ENCODE measurements around the gene AGBL5. TPM values are rescaled to one million over a fixed set of nuclear protein-coding genes. Genes with fewer than 3 reads are reported as not detected.

AGBL5 gene
- total and polyA plus RNA-seq, 9 of the 15 experiments (the other 6 are each of a cell fraction or from before 2014, with no cell fraction given), result 3.3 to 52.7 (median 26.2) TPM

DNA sequence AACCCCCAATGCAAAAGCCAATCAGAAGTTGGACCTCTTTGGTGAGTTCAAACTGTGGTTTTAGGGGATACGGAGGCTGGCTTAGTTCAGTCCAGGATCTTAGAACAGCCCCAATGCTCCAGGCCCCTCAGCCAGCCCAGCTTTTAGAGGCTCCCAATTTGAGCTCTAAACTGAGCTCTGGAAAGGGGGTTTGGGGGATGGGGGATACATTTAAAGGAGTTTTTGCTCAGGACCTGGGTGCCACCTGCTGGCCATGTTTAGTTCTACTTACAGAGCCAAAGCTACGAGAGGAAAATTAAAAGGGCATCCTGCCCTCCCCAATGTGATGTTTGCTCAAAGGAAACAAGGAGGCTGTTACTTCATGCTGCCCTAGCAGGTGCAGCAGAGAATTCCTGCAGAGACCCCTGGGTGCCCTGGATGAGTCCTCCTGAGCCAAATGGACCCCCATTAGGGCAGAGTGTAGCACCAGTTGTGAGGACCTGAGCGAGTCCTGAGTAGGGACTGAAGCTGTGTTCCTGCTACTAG, 34.6 kb upstream of the AGBL5 start (continued):
- TF ChIP-seq, protein P1, sequence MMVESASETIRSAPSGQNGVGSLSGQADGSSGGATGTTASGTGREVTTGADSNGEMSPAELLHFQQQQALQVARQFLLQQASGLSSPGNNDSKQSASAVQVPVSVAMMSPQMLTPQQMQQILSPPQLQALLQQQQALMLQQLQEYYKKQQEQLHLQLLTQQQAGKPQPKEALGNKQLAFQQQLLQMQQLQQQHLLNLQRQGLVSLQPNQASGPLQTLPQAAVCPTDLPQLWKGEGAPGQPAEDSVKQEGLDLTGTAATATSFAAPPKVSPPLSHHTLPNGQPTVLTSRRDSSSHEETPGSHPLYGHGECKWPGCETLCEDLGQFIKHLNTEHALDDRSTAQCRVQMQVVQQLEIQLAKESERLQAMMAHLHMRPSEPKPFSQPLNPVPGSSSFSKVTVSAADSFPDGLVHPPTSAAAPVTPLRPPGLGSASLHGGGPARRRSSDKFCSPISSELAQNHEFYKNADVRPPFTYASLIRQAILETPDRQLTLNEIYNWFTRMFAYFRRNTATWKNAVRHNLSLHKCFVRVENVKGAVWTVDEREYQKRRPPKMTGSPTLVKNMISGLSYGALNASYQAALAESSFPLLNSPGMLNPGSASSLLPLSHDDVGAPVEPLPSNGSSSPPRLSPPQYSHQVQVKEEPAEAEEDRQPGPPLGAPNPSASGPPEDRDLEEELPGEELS (CRISPR knock-in tag; IDR thresholded peaks at IDR 0.05; ENCODE audit: borderline replicate concordance), result no peak
- TF ChIP-seq SREBF1 (IDR thresholded peaks at IDR 0.05; ENCODE audit: borderline replicate concordance, low read depth, low read length) (no peak), RAD21 (CRISPR knock-in tag; conservative IDR thresholded peaks at IDR 0.05 in 1 of 2, IDR thresholded peaks at IDR 0.05 in 1 of 2) (peak; percentile 93 to 94), LCOR (CRISPR knock-in tag; IDR thresholded peaks at IDR 0.05) (no peak; the same call in 1 of the 2 replicates), MECOM (CRISPR knock-in tag; IDR thresholded peaks at IDR 0.05) (peak; percentile 76), FOSL1 (tag; conservative IDR thresholded peaks at IDR 0.05) (no peak), MEIS2 (IDR thresholded peaks at IDR 0.05; ENCODE audit: partially characterized antibody) (no peak), GATAD2B (IDR thresholded peaks at IDR 0.05; ENCODE audit: borderline replicate concordance) (0 out of 2 replicates have a peak, but pooled peaks have one; percentile 32), SAFB (IDR thresholded peaks at IDR 0.05; ENCODE audit: borderline replicate concordance, low read depth, low read length) (no peak), ATF7 (IDR thresholded peaks at IDR 0.05) (0 out of 2 replicates have a peak, but pooled peaks have one; percentile 16), SIN3A (IDR thresholded peaks at IDR 0.05; ENCODE audit: borderline replicate concordance in 2 of 2, control insufficient read depth in 1 of 2, low read depth in 2 of 2, low read length in 2 of 2) (no peak), ZNF644 (tag; IDR thresholded peaks at IDR 0.05; ENCODE audit: low read depth) (no peak; the same call in 1 of the 2 replicates), RFX5 (IDR thresholded peaks at IDR 0.05; ENCODE audit: low read depth, low read length) (no peak), TAL1 (IDR thresholded peaks at IDR 0.05) (no peak), RBM22 (IDR thresholded peaks at IDR 0.05; ENCODE audit: low read depth, low read length, poor library complexity, severe bottlenecking) (no peak), HMG20A (CRISPR knock-in tag; conservative IDR thresholded peaks at IDR 0.05) (no peak), TAF7 (tag; IDR thresholded peaks at IDR 0.05) (no peak), HNRNPL (IDR thresholded peaks at IDR 0.05; ENCODE audit: low read depth, low read length) (no peak)
- TF ChIP-seq, protein P2, sequence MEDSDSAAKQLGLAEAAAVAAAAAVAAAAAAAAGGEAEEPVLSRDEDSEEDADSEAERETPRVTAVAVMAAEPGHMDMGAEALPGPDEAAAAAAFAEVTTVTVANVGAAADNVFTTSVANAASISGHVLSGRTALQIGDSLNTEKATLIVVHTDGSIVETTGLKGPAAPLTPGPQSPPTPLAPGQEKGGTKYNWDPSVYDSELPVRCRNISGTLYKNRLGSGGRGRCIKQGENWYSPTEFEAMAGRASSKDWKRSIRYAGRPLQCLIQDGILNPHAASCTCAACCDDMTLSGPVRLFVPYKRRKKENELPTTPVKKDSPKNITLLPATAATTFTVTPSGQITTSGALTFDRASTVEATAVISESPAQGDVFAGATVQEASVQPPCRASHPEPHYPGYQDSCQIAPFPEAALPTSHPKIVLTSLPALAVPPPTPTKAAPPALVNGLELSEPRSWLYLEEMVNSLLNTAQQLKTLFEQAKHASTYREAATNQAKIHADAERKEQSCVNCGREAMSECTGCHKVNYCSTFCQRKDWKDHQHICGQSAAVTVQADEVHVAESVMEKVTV (CRISPR knock-in tag; IDR thresholded peaks at IDR 0.05), result peak; percentile 89
- TF ChIP-seq, protein P3, sequence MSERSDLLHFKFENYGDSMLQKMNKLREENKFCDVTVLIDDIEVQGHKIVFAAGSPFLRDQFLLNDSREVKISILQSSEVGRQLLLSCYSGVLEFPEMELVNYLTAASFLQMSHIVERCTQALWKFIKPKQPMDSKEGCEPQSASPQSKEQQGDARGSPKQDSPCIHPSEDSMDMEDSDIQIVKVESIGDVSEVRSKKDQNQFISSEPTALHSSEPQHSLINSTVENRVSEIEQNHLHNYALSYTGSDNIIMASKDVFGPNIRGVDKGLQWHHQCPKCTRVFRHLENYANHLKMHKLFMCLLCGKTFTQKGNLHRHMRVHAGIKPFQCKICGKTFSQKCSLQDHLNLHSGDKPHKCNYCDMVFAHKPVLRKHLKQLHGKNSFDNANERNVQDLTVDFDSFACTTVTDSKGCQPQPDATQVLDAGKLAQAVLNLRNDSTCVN (CRISPR knock-in tag; IDR thresholded peaks at IDR 0.05), result no peak
- TF ChIP-seq, protein P4, sequence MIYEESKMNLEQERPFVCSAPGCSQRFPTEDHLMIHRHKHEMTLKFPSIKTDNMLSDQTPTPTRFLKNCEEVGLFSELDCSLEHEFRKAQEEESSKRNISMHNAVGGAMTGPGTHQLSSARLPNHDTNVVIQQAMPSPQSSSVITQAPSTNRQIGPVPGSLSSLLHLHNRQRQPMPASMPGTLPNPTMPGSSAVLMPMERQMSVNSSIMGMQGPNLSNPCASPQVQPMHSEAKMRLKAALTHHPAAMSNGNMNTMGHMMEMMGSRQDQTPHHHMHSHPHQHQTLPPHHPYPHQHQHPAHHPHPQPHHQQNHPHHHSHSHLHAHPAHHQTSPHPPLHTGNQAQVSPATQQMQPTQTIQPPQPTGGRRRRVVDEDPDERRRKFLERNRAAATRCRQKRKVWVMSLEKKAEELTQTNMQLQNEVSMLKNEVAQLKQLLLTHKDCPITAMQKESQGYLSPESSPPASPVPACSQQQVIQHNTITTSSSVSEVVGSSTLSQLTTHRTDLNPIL (CRISPR knock-in tag; IDR thresholded peaks at IDR 0.05), result no peak
